Body of pancreas (tissue), 4 donors: ENCODE measurements around the gene RANBP10. TPM values are rescaled to one million over a fixed set of nuclear protein-coding genes. Genes with fewer than 3 reads are reported as not detected.
A peak's percentile ranks its signal among the peaks of the same experiment; 100 is the strongest.

Source experiments
- ATAC-seq: fragments of 150-250 bp; one replicate; pipeline ENCODE4 v1.9.1; 2016
- DNase-seq, 4 donors: peaks; one replicate each; pipeline ENCODE4 v3.0.0-alpha.2; 2019
- H3K27ac ChIP-seq, 4 donors: fragments of 200-600 bp; sonication (generic); 1 replicate in 3 of 4; 2 replicates in 1 of 4; pipeline versions ENCODE4 v1.5.1 to v1.6.1; 2016 to 2019; ENCODE audit warnings: mild to moderate bottlenecking in 1 of 4, mixed read lengths in 1 of 4, moderate library complexity in 1 of 4
- H3K27me3 ChIP-seq, 2 donors: fragments of 200-600 bp; sonication (generic); one replicate each; pipeline ENCODE4 v1.6.0; 2016; ENCODE audit warnings: mild to moderate bottlenecking in 1 of 2
- H3K36me3 ChIP-seq, 2 donors: fragments of 200-600 bp; sonication (generic); replicated peaks in 1 of 2; 2 replicates each; pipeline ENCODE4 v1.5.1; 2016; ENCODE audit warnings: low read depth in 2 of 2; ENCODE audit not compliant: insufficient read depth in 1 of 2
- H3K4me1 ChIP-seq: fragments of 200-600 bp; sonication (generic); one replicate; pipeline ENCODE4 v1.6.0; 2016
- H3K4me3 ChIP-seq, 2 donors: fragments of 200-600 bp; sonication (generic); 1 replicate in 1 of 2; 2 replicates in 1 of 2; pipeline ENCODE4 v1.5.1; 2016 to 2019
- H3K9me3 ChIP-seq, 3 donors: fragments of 200-600 bp; sonication (generic); 1 replicate in 2 of 3; 2 replicates in 1 of 3; pipeline ENCODE4 v1.5.1; 2016
- POLR2A ChIP-seq, 3 donors: fragments of 450-650 bp; IDR thresholded peaks; one replicate each; pipeline ENCODE4 v1.6.1; 2016; ENCODE audit warnings: antibody characterized with exemption in 3 of 3, mild to moderate bottlenecking in 2 of 3
- WGBS, 2 donors: methylation state at CpG; one replicate each; pipeline ENCODE4 v1.1.5; 2017; 5-methylcytosine and 5-hydroxymethylcytosine counted together
- intact Hi-C: fragments of 100-400 bp; cut with DNase I; formaldehyde crosslinking; loops from one replicate; pipeline ENCODE4 v1.15.1; 2023
- small RNA-seq: library from RNA; depleted of rRNA; stranded (forward); fragments of <200 nt; gene quantifications from one replicate; pipeline ENCODE3, GENCODE V24; 2016
- total RNA-seq, 2 donors: library from RNA; depleted of rRNA; stranded (reverse); fragments of >200 nt; gene quantifications; one replicate each; pipeline ENCODE4 v1.1.0, GENCODE V29; 2016
- TF ChIP-seq, protein P1 (sequence below), 7 experiments: fragments of 450-650 bp in 4 of 7; fragments of 200-600 bp in 3 of 7; sonication (generic) in 3 of 7; IDR thresholded peaks; one replicate each; pipeline ENCODE4 v1.5.1; 2016 to 2019; ENCODE audit warnings: antibody characterized with exemption in 7 of 7

RANBP10 gene
- total RNA-seq, 2 donors from 2014 or later, result 6.3 to 9.3 TPM

DNA sequence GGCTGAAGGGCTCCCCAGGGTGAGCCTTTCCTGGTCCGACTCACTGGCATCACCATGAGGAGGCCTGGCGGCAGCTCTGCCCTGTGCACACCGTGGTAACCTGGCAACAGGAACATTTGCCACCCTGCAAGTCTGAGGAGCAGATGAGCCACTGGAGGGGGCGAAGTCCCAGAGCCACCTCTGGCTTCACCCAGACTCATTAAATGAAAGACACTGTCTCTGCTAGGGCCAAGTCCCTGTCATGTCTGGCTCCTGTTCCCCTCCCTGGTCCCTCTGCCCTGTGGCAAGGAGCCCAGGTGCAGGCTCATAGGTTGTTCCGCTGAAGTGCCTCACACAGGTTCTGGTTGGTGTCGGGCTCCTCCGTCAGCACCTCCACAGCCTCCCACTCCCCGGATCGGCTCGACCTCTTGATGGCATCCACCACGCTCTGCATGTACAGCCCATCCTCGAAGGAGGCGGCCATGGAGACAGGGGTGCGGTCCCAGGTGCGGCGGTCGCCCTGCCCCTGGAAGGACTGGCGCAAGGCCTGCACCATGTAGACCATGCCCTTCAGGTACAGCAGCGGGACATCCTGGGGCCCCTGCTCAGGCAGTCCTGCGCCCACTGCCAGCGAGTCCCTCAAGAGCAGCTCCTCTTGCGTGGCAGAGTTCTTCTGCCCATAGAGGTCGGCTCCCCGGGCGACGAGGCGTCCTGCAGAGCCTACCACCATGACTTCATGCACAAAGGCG, 131.3 kb downstream of the RANBP10 start:
- Histone ChIP-seq H3K4me1 (peaks cover 21% of the 10 kb centered on the region), H3K27me3 (no peaks in the 10 kb centered on the region), H3K9me3 (no peaks in the 10 kb centered on the region), H3K4me3 (no peak overlapping the region), H3K27ac (peak overlapping the region in 2 of 4 donors; percentile 78 to 79), H3K36me3 (no peaks in the 10 kb centered on the region)
- ATAC-seq (no peak), DNase-seq (peak in 2 of 4 donors; percentile 11 to 23)
- intact Hi-C loops, result no loop called here
- TF ChIP-seq, protein P1, sequence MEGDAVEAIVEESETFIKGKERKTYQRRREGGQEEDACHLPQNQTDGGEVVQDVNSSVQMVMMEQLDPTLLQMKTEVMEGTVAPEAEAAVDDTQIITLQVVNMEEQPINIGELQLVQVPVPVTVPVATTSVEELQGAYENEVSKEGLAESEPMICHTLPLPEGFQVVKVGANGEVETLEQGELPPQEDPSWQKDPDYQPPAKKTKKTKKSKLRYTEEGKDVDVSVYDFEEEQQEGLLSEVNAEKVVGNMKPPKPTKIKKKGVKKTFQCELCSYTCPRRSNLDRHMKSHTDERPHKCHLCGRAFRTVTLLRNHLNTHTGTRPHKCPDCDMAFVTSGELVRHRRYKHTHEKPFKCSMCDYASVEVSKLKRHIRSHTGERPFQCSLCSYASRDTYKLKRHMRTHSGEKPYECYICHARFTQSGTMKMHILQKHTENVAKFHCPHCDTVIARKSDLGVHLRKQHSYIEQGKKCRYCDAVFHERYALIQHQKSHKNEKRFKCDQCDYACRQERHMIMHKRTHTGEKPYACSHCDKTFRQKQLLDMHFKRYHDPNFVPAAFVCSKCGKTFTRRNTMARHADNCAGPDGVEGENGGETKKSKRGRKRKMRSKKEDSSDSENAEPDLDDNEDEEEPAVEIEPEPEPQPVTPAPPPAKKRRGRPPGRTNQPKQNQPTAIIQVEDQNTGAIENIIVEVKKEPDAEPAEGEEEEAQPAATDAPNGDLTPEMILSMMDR (IDR thresholded peaks at IDR 0.05), result no peak
- TF ChIP-seq POLR2A (IDR thresholded peaks at IDR 0.05), result no peak
- 91 to 95% methylated on average over 16 to 28 of the region's 28 CpGs for WGBS, 2 donors

DNA sequence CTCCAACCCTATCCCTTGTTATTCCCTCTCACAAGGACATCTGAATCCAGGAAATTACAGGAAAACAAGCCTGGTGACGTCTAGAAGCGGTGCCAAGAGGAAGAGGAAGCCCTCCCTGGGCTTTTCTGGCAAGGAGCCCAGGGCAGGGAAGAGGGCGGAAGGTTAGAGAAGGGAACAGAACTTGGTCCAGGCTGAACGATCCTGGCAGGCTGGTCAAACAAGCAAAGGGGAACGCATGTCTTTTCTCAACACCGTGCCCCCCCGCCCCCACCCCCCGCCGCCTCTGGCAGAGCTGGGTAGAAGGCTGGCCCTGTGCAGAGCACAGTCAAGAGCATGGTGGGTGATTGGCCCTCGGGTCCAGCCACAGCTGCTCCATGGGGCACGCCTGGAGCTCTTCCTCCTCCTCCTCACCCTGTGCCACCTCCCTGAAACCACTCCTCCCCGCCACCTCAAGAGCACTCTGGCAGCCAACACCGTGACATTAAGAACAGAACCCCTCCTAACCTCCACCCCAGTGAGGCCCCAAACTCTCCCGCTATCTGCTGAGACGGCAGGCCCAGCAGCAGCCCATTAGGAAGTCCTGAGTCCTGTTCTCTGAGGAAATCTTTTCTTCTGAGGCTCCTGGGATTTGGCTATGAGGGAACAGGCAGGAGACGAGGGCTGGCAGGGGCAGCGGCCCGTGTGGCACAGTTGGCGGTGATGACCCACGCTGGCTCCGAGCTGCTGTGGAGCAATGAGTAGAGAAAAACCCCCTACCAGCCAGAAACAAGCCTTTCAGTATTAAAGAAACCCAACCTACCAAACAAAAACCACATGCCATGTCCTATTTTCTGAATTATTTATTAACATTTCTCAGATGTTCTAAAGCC, 132.4 kb downstream of the RANBP10 start:
- no peak overlapping the region for H3K4me3 ChIP-seq
- ATAC-seq, result peak; percentile 62
- intact Hi-C loops, result no loop called here
- H3K27ac ChIP-seq, result peak overlapping the region; percentile 46 to 79 (median 72)
- H3K27me3 ChIP-seq, result no peaks in the 10 kb centered on the region
- peak; percentile 58 to 82 (median 76) for DNase-seq
- no peaks in the 10 kb centered on the region for H3K9me3 ChIP-seq
- peaks cover 21% of the 10 kb centered on the region for H3K4me1 ChIP-seq
- H3K36me3 ChIP-seq, result no peaks in the 10 kb centered on the region
- 50 to 64% methylated on average over 11 to 19 of the region's 21 CpGs for WGBS, 2 donors
- TF ChIP-seq, protein P1 (IDR thresholded peaks at IDR 0.05), result no peak
- TF ChIP-seq POLR2A (IDR thresholded peaks at IDR 0.05), result no peak

Small RNAs within 50 kb of the gene (small RNA-seq; reads per million reads assigned to genes)
- not detected for gene AC040162.2

Other genes with a start within 250 kb of the RANBP10 start
- gene CTCF, start 244.0 kb downstream of the RANBP10 start, total RNA-seq, result 10 to 100 TPM; 24.4 to 33.0 TPM
- 1 to 10 TPM in 1 of 2 donors, under 1 TPM in 1; 0.52 to 2.3 TPM for gene CARMIL2, start 161.4 kb downstream of the RANBP10 start, total RNA-seq
- gene ACD, start 146.3 kb downstream of the RANBP10 start, total RNA-seq, result 10 to 100 TPM; 11.4 to 33.6 TPM
- 10 to 100 TPM; 21.1 to 22.8 TPM for gene PARD6A, start 145.6 kb downstream of the RANBP10 start, total RNA-seq
- 10 to 100 TPM; 68.0 to 91.0 TPM for gene ENKD1, start 139.8 kb downstream of the RANBP10 start, total RNA-seq
- 1 to 10 TPM; 7.5 to 9.6 TPM for gene C16orf86, start 139.7 kb downstream of the RANBP10 start, total RNA-seq
- 10 to 100 TPM; 15.8 to 18.1 TPM for gene GFOD2, start 87.2 kb downstream of the RANBP10 start, total RNA-seq
- gene TSNAXIP1, start 329 bp upstream of the RANBP10 start, total RNA-seq, result 1 to 10 TPM in 1 of 2 donors, not detected in 1; 1.6 TPM
- 10 to 100 TPM; 23.7 to 42.8 TPM for gene THAP11, start 35.8 kb upstream of the RANBP10 start, total RNA-seq
- gene NUTF2, start 40.4 kb upstream of the RANBP10 start, total RNA-seq, result 10 to 100 TPM; 39.2 to 42.8 TPM
- gene CENPT, start 41.1 kb upstream of the RANBP10 start, total RNA-seq, result 100 to 1,000 TPM in 1 of 2 donors, 10 to 100 TPM in 1; 57.1 to 122 TPM
- gene EDC4, start 66.5 kb upstream of the RANBP10 start, total RNA-seq, result 10 to 100 TPM; 26.7 to 55.7 TPM
- not detected for gene NRN1L, start 78.3 kb upstream of the RANBP10 start, total RNA-seq
- gene PSKH1, start 86.7 kb upstream of the RANBP10 start, total RNA-seq, result 10 to 100 TPM; 15.0 to 16.8 TPM
- gene CTRL, start 125.3 kb upstream of the RANBP10 start, total RNA-seq, result 1,000 to 10,000 TPM in 1 of 2 donors, 100 to 1,000 TPM in 1; 286 to 1,726 TPM
- gene PSMB10, start 130.3 kb upstream of the RANBP10 start, total RNA-seq, result 10 to 100 TPM; 16.2 to 26.7 TPM
- gene LCAT, start 137.6 kb upstream of the RANBP10 start, total RNA-seq, result 10 to 100 TPM in 1 of 2 donors, 1 to 10 TPM in 1; 7.5 to 17.8 TPM
- gene SLC12A4, start 162.1 kb upstream of the RANBP10 start, total RNA-seq, result 10 to 100 TPM; 23.3 to 61.3 TPM
- not detected for gene DPEP3, start 173.9 kb upstream of the RANBP10 start, total RNA-seq
- 1 to 10 TPM in 1 of 2 donors, under 1 TPM in 1; 0.78 to 1.3 TPM for gene DPEP2, start 192.9 kb upstream of the RANBP10 start, total RNA-seq
- not detected for gene DPEP2NB, start 209.4 kb upstream of the RANBP10 start, total RNA-seq
- 10 to 100 TPM in 1 of 2 donors, 1 to 10 TPM in 1; 3.4 to 13.2 TPM for gene DDX28, start 216.7 kb upstream of the RANBP10 start, total RNA-seq
- 1 to 10 TPM; 3.1 to 3.6 TPM for gene DUS2, start 216.7 kb upstream of the RANBP10 start, total RNA-seq